OCI-LY1 (cell line): ENCODE measurements around the gene SYNE2.
A peak's percentile ranks its signal among the peaks of the same experiment; 100 is the strongest.

ENCODE experiments used
- H2AFZ ChIP-seq: fragments of 200-600 bp; sonication (generic), shearing (Covaris generic); 2 replicates; pipeline ENCODE4 v1.6.0; 2014; ENCODE audit warnings: antibody characterized with exemption, mild to moderate bottlenecking, low read length
- H3F3A ChIP-seq: fragments of 200-600 bp; sonication (generic), shearing (Covaris generic); 2 replicates; pipeline ENCODE4 v1.6.0; 2014; ENCODE audit warnings: mild to moderate bottlenecking, antibody characterized with exemption, low read length, moderate library complexity; ENCODE audit not compliant: insufficient read depth
- H3K27ac ChIP-seq: fragments of 200-600 bp; sonication (generic); 2 replicates; pipeline ENCODE4 v1.5.1; 2014; ENCODE audit warnings: low read length, mixed run types, mild to moderate bottlenecking, low read depth; ENCODE audit not compliant: poor library complexity, severe bottlenecking
- H3K27me3 ChIP-seq: fragments of 200-600 bp; sonication (generic); 2 replicates; pipeline ENCODE4 v1.6.0; 2014; ENCODE audit warnings: antibody characterized with exemption, mild to moderate bottlenecking, low read length, moderate library complexity; ENCODE audit not compliant: insufficient read depth
- H3K36me3 ChIP-seq: fragments of 200-600 bp; sonication (generic); 2 replicates; pipeline ENCODE4 v1.6.1; 2014; ENCODE audit warnings: mild to moderate bottlenecking, antibody characterized with exemption, low read length, moderate library complexity, mixed read lengths; ENCODE audit not compliant: insufficient read depth
- H3K4me1 ChIP-seq: fragments of 200-600 bp; sonication (generic); 2 replicates; pipeline ENCODE4 v1.5.1; 2014; ENCODE audit warnings: mild to moderate bottlenecking, low read length, moderate library complexity; ENCODE audit not compliant: insufficient read depth, severe bottlenecking
- H3K4me2 ChIP-seq: fragments of 200-600 bp; sonication (generic), shearing (Covaris generic); 2 replicates; pipeline ENCODE4 v1.6.1; 2014; ENCODE audit warnings: low read length
- H3K4me3 ChIP-seq: fragments of 200-600 bp; sonication (generic); 2 replicates; pipeline ENCODE4 v1.5.1; 2014; ENCODE audit warnings: low read length, low read depth, mild to moderate bottlenecking, mixed read lengths; ENCODE audit not compliant: poor library complexity, severe bottlenecking
- H3K79me2 ChIP-seq: fragments of 200-600 bp; shearing (Covaris generic); 2 replicates; pipeline ENCODE4 v1.6.1; 2016; ENCODE audit warnings: mixed run types, low read length, mixed read lengths; ENCODE audit not compliant: insufficient read depth
- H3K9ac ChIP-seq: fragments of 200-600 bp; sonication (generic), shearing (Covaris generic); 2 replicates; pipeline ENCODE4 v1.6.1; 2014; ENCODE audit warnings: mild to moderate bottlenecking, low read length, mixed read lengths
- H3K9me2 ChIP-seq: fragments of 200-600 bp; sonication (generic), shearing (Covaris generic); 2 replicates; pipeline ENCODE4 v1.6.1; 2014; ENCODE audit warnings: low read depth, mild to moderate bottlenecking, low read length, mixed read lengths
- H3K9me3 ChIP-seq: fragments of 200-600 bp; shearing (Covaris generic); 2 replicates; pipeline ENCODE4 v1.6.1; 2014; ENCODE audit warnings: low read length, mixed read lengths
- H4K20me1 ChIP-seq: fragments of 200-600 bp; sonication (generic), shearing (Covaris generic); 2 replicates; pipeline ENCODE4 v1.6.0; 2016; ENCODE audit warnings: mild to moderate bottlenecking, low read length; ENCODE audit not compliant: insufficient read depth
- EZH2 ChIP-seq: fragments of 200-600 bp; sonication (generic), shearing (Covaris generic); IDR thresholded peaks from 2 replicates; pipeline ENCODE4 v1.8.0; 2017; ENCODE audit warnings: borderline replicate concordance, mixed run types, mild to moderate bottlenecking, antibody characterized with exemption, low read length, moderate library complexity, mixed read lengths
- TF ChIP-seq, protein P1 (sequence below): fragments of 200-600 bp; sonication (generic), shearing (Covaris generic); IDR thresholded peaks from 2 replicates; pipeline ENCODE4 v1.5.1; 2017; ENCODE audit warnings: mild to moderate bottlenecking, antibody characterized with exemption, low read length, moderate library complexity, mixed read lengths

The SYNE2 gene

DNA sequence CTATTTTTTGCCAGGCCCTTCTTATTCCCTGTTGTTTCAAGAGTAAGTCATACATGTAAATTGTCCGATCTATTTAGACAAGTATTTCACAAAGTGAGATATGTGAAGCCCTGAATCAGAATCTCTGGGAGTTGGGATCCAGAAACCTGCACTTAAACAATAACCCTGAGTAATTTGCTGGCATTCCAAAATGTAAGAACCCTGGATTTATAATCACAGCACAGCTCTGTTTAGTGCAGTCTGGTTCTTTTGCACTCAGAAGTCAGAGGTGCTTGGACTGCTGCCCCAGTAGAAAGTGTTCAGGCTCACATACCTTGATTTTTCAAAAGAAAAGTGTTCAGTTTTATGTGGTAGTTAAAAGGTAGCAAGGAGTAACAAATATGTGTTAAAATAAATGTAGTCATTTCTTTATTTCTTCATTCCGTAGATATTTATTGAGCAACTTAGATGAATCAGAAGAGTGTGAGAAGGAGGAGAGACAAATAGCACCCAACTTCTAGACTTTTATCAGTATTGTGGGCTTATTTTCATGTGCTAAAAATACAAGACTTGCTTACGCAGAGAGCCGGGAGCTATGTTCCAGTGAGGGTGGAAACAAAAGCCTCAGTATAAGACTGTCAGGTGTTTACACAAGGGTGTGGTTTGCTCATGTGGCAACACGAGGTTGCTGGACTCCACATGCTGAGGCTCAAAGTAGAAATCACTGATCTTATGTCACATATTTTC lies 70.1 kb downstream of the SYNE2 start:
- Histone ChIP-seq H4K20me1 (no peaks in the 10 kb centered on the region), H3K79me2 (no peaks in the 10 kb centered on the region; the same call in 1 of the 2 replicates), H3K4me1 (peaks cover 23% of the 10 kb centered on the region), H3K9me2 (no peaks in the 10 kb centered on the region), H3K9ac (peak overlapping the region; percentile 4; the same call in 1 of the 2 replicates), H3F3A (no peaks in the 10 kb centered on the region), H3K27ac (peak overlapping the region; percentile 68), H2AFZ (no peak overlapping the region), H3K9me3 (peaks cover 10% of the 10 kb centered on the region), H3K4me3 (no peak overlapping the region), H3K4me2 (peak overlapping the region; percentile 19; the same call in 1 of the 2 replicates), H3K36me3 (peaks cover 40% of the 10 kb centered on the region), H3K27me3 (no peaks in the 10 kb centered on the region)
- TF ChIP-seq, protein P1, sequence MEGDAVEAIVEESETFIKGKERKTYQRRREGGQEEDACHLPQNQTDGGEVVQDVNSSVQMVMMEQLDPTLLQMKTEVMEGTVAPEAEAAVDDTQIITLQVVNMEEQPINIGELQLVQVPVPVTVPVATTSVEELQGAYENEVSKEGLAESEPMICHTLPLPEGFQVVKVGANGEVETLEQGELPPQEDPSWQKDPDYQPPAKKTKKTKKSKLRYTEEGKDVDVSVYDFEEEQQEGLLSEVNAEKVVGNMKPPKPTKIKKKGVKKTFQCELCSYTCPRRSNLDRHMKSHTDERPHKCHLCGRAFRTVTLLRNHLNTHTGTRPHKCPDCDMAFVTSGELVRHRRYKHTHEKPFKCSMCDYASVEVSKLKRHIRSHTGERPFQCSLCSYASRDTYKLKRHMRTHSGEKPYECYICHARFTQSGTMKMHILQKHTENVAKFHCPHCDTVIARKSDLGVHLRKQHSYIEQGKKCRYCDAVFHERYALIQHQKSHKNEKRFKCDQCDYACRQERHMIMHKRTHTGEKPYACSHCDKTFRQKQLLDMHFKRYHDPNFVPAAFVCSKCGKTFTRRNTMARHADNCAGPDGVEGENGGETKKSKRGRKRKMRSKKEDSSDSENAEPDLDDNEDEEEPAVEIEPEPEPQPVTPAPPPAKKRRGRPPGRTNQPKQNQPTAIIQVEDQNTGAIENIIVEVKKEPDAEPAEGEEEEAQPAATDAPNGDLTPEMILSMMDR: no peak
- TF ChIP-seq EZH2: no peak

DNA sequence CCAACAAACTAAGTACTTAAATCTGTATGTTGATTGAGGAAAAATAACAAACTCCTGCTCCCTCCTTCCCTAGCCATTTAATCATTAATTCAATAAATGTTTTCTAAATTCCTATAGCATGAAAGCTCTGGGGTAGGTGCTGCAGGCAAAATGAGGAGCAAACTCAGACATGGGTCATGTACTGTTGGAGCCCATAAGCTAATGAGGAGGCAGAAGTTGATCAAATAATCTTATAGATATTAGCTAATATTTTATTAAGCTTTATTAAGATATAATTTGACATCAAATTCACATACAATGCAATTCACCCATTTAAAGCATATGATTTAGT lies 70.6 kb downstream of the SYNE2 start:
- TF ChIP-seq, protein P1: no peak
- TF ChIP-seq EZH2: no peak
- Histone ChIP-seq H3K4me1 (peaks cover 23% of the 10 kb centered on the region), H4K20me1 (no peaks in the 10 kb centered on the region), H3K4me3 (no peak overlapping the region), H3K27me3 (no peaks in the 10 kb centered on the region), H3K9me2 (no peaks in the 10 kb centered on the region), H3K27ac (peak overlapping the region; percentile 68), H3F3A (no peaks in the 10 kb centered on the region), H2AFZ (no peak overlapping the region), H3K9me3 (peaks cover 10% of the 10 kb centered on the region), H3K79me2 (peaks cover 3% of the 10 kb centered on the region; the same call in 1 of the 2 replicates), H3K9ac (peak overlapping the region; percentile 4; the same call in 1 of the 2 replicates), H3K4me2 (peak overlapping the region; percentile 19; the same call in 1 of the 2 replicates), H3K36me3 (peaks cover 44% of the 10 kb centered on the region)

DNA sequence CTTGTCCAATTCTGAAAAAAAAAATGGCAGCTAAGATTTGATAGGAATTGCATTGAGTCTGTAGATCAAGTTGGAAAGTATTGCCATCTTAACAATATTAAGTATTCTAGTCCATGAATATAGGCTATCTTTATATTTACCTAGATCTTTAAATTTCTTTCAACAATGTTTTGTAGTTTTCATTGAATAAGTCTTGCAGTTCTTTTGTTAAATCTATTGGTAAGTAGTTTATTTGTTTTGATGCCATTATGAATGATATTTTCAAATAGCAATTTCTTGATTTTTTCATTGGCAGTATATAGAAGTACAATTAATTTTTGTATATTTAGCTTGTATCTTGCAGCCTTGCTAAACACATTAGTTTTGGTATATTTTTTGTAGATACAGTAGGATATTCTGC lies 71.6 kb downstream of the SYNE2 start:
- no peak overlapping the region for H3K4me2 ChIP-seq
- no peaks in the 10 kb centered on the region for H3F3A ChIP-seq
- no peak overlapping the region for H2AFZ ChIP-seq
- H3K27me3 ChIP-seq: no peaks in the 10 kb centered on the region
- no peaks in the 10 kb centered on the region for H3K9me2 ChIP-seq
- no peak for TF ChIP-seq EZH2
- TF ChIP-seq, protein P1: no peak
- H3K4me3 ChIP-seq: no peak overlapping the region
- H3K4me1 ChIP-seq: peaks cover 23% of the 10 kb centered on the region
- H3K79me2 ChIP-seq: peaks cover 5% of the 10 kb centered on the region; the same call in 1 of the 2 replicates
- peaks cover 44% of the 10 kb centered on the region for H3K36me3 ChIP-seq
- H3K9ac ChIP-seq: no peak overlapping the region
- H3K9me3 ChIP-seq: peaks cover 10% of the 10 kb centered on the region
- no peaks in the 10 kb centered on the region for H4K20me1 ChIP-seq
- H3K27ac ChIP-seq: no peak overlapping the region
